PC-3 (cell line): ENCODE data around the gene ALPK1. TPM values are rescaled to one million over a fixed set of nuclear protein-coding genes. Genes with fewer than 3 reads are reported as not detected.

Experiments
- ATAC-seq: fragments of 200-7000 bp; cut with Tn5 transposase; 2 replicates; pipeline ENCODE4 v1.9.1; 2020; ENCODE audit warnings: mild to moderate bottlenecking, moderate library complexity
- BruUV-seq: library from RNA; stranded (reverse); fragments of 400-500 nt; replicated peaks from 2 replicates; lab custom pipeline; 2021; lab: Mats Ljungman, UMichigan
- CTCF ChIA-PET: fragments of 300-600 bp; sonication (Branson Sonifier 250); formaldehyde crosslinking; loops from one replicate; lab custom pipeline; 2022; ENCODE audit warnings: antibody characterized with exemption; lab: Charles Lee
- POLR2A ChIA-PET: fragments of 300-600 bp; sonication (Branson Sonifier 250); formaldehyde crosslinking; loops from one replicate; lab custom pipeline; 2022; ENCODE audit warnings: antibody characterized with exemption; ENCODE audit not compliant: unreplicated experiment; lab: Charles Lee
- DNase-seq: peaks from one replicate; pipeline ENCODE4 v3.0.0-alpha.2; 2015
- H2AFZ ChIP-seq: fragments of 300-600 bp; sonication (generic); 2 replicates; pipeline ENCODE4 v1.6.0; 2016; ENCODE audit warnings: antibody characterized with exemption, low read length
- H3F3A ChIP-seq: fragments of 300-600 bp; sonication (generic); one replicate; pipeline ENCODE4 v1.6.0; 2017; ENCODE audit warnings: antibody characterized with exemption, low read length, control low read depth, mild to moderate bottlenecking; ENCODE audit not compliant: unreplicated experiment
- H3K27ac ChIP-seq: fragments of 300-600 bp; sonication (generic); 2 replicates; pipeline ENCODE4 v1.5.1; 2016; ENCODE audit warnings: mild to moderate bottlenecking, low read length
- H3K27me3 ChIP-seq: fragments of 300-600 bp; sonication (generic); 2 replicates; pipeline ENCODE4 v1.6.1; 2016; ENCODE audit warnings: low read length, mixed read lengths
- H3K36me3 ChIP-seq: fragments of 300-600 bp; sonication (generic); 2 replicates; pipeline ENCODE4 v1.6.1; 2016; ENCODE audit warnings: low read depth, mixed run types, low read length, mixed read lengths
- H3K4me1 ChIP-seq: fragments of 300-600 bp; sonication (generic); 2 replicates; pipeline ENCODE4 v1.5.1; 2016; ENCODE audit warnings: low read length; ENCODE audit not compliant: insufficient read depth
- H3K4me2 ChIP-seq: fragments of 300-600 bp; sonication (generic); 2 replicates; pipeline ENCODE4 v1.6.0; 2016; ENCODE audit warnings: low read length
- H3K4me3 ChIP-seq: fragments of 300-600 bp; sonication (generic); 2 replicates; pipeline ENCODE4 v1.5.1; 2016; ENCODE audit warnings: mild to moderate bottlenecking, low read length, mixed read lengths
- H3K79me2 ChIP-seq: fragments of 300-600 bp; sonication (generic); 2 replicates; pipeline ENCODE4 v1.6.1; 2017; ENCODE audit warnings: low read length, mixed read lengths
- H3K9ac ChIP-seq: fragments of 300-600 bp; sonication (generic); 2 replicates; pipeline ENCODE4 v1.6.0; 2016; ENCODE audit warnings: mild to moderate bottlenecking, low read length
- H3K9me2 ChIP-seq: fragments of 300-600 bp; sonication (generic); replicated peaks from 2 replicates; pipeline ENCODE4 v1.6.1; 2016; ENCODE audit warnings: mixed run types, low read length, mixed read lengths
- H3K9me3 ChIP-seq: fragments of 300-600 bp; sonication (generic); 2 replicates; pipeline ENCODE4 v1.6.1; 2016; ENCODE audit warnings: low read length, mixed read lengths
- H4K20me1 ChIP-seq: fragments of 300-600 bp; sonication (generic); 2 replicates; pipeline ENCODE4 v1.6.1; 2016; ENCODE audit warnings: low read length, mixed read lengths
- CTCF ChIP-seq: fragments of 300-600 bp; sonication (generic); conservative IDR thresholded peaks from 2 replicates; pipeline ENCODE4 v1.5.1; 2017; ENCODE audit warnings: antibody characterized with exemption, low read depth, mild to moderate bottlenecking, low read length
- EZH2 ChIP-seq: fragments of 300-600 bp; sonication (generic); IDR thresholded peaks from one replicate; pipeline ENCODE4 v1.6.1; 2017; ENCODE audit warnings: antibody characterized with exemption, mild to moderate bottlenecking, low read length; ENCODE audit not compliant: unreplicated experiment
- EZH2phosphoT487 ChIP-seq: fragments of 300-600 bp; sonication (generic); IDR thresholded peaks from 2 replicates; pipeline ENCODE4 v1.6.1; 2018; ENCODE audit warnings: mild to moderate bottlenecking, antibody characterized with exemption, low read length, borderline replicate concordance
- intact Hi-C: fragments of 100-400 bp; cut with micrococcal nuclease; formaldehyde crosslinking; loops from 2 replicates; pipeline ENCODE4 v1.9.0; 2023
- total RNA-seq: library from RNA; depleted of rRNA; stranded (reverse); fragments of >200 nt; gene quantifications from 2 replicates; pipeline ENCODE4 v1.2.3, GENCODE V29; 2014

ALPK1 gene
- total RNA-seq, 1 experiment from 2014 or later, result 4.2 TPM

- Histone ChIP-seq H3K27ac (no peak overlapping the region), H3K36me3 (no peaks in the 10 kb centered on the region), H2AFZ (no peak overlapping the region), H3K9me2 (no peaks in the 10 kb centered on the region), H3K79me2 (no peaks in the 10 kb centered on the region), H3K4me2 (no peak overlapping the region), H3K4me3 (no peak overlapping the region), H4K20me1 (no peaks in the 10 kb centered on the region), H3K27me3 (no peaks in the 10 kb centered on the region), H3K4me1 (no peaks in the 10 kb centered on the region), H3F3A (no peaks in the 10 kb centered on the region), H3K9me3 (no peaks in the 10 kb centered on the region), H3K9ac (no peak overlapping the region)
- intact Hi-C loops, result no loop called here
- ATAC-seq (no peak), DNase-seq (no peak)
- POLR2A ChIA-PET, result no interaction called here
- no TSS peak for BruUV-seq
- TF ChIP-seq EZH2, result no peak
- TF ChIP-seq CTCF, result no peak
- no peak for TF ChIP-seq EZH2phosphoT487
- CTCF ChIA-PET, result no interaction called here
Measured at GRCh38 chr4:112374850-112375249, 77.7 kb downstream of the ALPK1 start.

- H3K9me3 ChIP-seq, result no peaks in the 10 kb centered on the region
- H4K20me1 ChIP-seq, result no peaks in the 10 kb centered on the region
- H2AFZ ChIP-seq, result no peak overlapping the region
- H3K27ac ChIP-seq, result no peak overlapping the region
- no peak overlapping the region for H3K4me2 ChIP-seq
- H3K4me1 ChIP-seq, result no peaks in the 10 kb centered on the region
- no peaks in the 10 kb centered on the region for H3K27me3 ChIP-seq
- H3K79me2 ChIP-seq, result no peaks in the 10 kb centered on the region
- H3K4me3 ChIP-seq, result no peak overlapping the region
- DNase-seq, result no peak
- CTCF ChIA-PET, result no interaction called here
- H3K9ac ChIP-seq, result no peak overlapping the region
- no peak for ATAC-seq
- no peaks in the 10 kb centered on the region for H3K36me3 ChIP-seq
- no peaks in the 10 kb centered on the region for H3F3A ChIP-seq
- no peaks in the 10 kb centered on the region for H3K9me2 ChIP-seq
- intact Hi-C loops, result no loop called here
- POLR2A ChIA-PET, result interaction anchor here (0.6 kb wide), 1 partner anchor 53 kb away, joined by 17 read pairs; no protein-coding TSS in a partner anchor
- no TSS peak for BruUV-seq
- TF ChIP-seq CTCF (no peak), EZH2 (no peak), EZH2phosphoT487 (no peak)
Measured at GRCh38 chr4:112377171-112377570, 80.0 kb downstream of the ALPK1 start.

DNA sequence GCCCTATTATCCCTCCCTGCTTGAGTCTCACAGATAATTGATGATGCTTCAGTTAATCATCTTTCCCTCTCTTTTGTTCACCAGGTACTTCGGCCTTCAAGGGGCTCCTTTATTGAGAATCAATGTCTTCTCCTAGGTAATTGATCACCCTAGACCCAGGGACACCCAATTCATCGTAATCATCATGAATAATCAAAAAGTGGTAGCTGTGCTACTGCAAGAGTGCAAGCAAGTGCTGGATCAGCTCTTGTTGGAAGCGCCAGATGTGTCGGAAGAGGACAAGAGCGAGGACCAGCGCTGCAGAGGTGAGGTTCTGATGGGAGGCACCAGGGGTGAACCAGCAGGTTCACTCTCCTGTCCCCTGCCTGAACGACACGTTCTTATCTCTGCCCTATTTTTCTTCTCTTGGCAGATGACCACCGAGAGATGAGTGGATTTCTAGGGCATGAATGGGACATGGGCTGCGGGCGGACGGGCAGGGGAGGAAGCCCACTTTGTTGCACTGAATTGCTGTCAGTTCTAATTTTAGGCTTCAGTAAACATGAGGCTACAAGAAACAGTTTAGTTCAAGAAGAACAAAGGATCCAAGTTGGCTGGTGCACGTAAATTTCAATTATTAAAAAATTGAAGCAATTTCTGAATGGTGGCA lies 80.5 kb downstream of the ALPK1 start:
- Histone ChIP-seq H3K36me3 (no peaks in the 10 kb centered on the region), H2AFZ (no peak overlapping the region), H3K4me3 (no peak overlapping the region), H3K4me2 (no peak overlapping the region), H3F3A (no peaks in the 10 kb centered on the region), H4K20me1 (no peaks in the 10 kb centered on the region), H3K27me3 (no peaks in the 10 kb centered on the region), H3K4me1 (no peaks in the 10 kb centered on the region), H3K9ac (no peak overlapping the region), H3K9me3 (no peaks in the 10 kb centered on the region), H3K27ac (no peak overlapping the region), H3K79me2 (no peaks in the 10 kb centered on the region), H3K9me2 (no peaks in the 10 kb centered on the region)
- no peak for ATAC-seq
- no TSS peak for BruUV-seq
- intact Hi-C loops, result no loop called here
- no peak for DNase-seq
- CTCF ChIA-PET, result no interaction called here
- POLR2A ChIA-PET, result no interaction called here
- TF ChIP-seq EZH2, result no peak
- TF ChIP-seq EZH2phosphoT487, result no peak
- TF ChIP-seq CTCF, result no peak
